HEK293 (cell line): ENCODE measurements around the gene SLC5A4.

Source experiments
- CTCF ChIA-PET: fragments of 350-600 bp; formaldehyde crosslinking; extraction: SDS; loops from one replicate; lab custom pipeline; 2021; ENCODE audit warnings: antibody characterized with exemption; lab: Yijun Ruan, JAX
- POLR2A ChIA-PET: fragments of 300-600 bp; formaldehyde crosslinking; extraction: SDS; loops from one replicate; lab custom pipeline; 2020; ENCODE audit warnings: antibody characterized with exemption, inconsistent platforms; lab: Yijun Ruan, JAX
- H3K27ac ChIP-seq: fragments of 200-500 bp; sonication (Bioruptor generic); 2 replicates; pipeline ENCODE4 v1.5.1; 2014; ENCODE audit warnings: low read depth, low read length, control low read depth, inconsistent platforms; ENCODE audit errors: extremely low read depth
- H3K36me3 ChIP-seq, 2 experiments: fragments of 200-500 bp in 1 of 2; sonication (Bioruptor generic) in 1 of 2; 1 replicate in 1 of 2; 2 replicates in 1 of 2; pipeline ENCODE4 v1.5.1; 2014 to 2017; ENCODE audit warnings: inconsistent platforms in 2 of 2, low read length in 2 of 2; ENCODE audit not compliant: control insufficient read depth in 2 of 2, insufficient read depth in 1 of 2
- H3K4me1 ChIP-seq: fragments of 200-500 bp; sonication (Bioruptor generic); 2 replicates; pipeline ENCODE4 v1.5.1; 2014; ENCODE audit warnings: mild to moderate bottlenecking, low read length, inconsistent platforms; ENCODE audit not compliant: control insufficient read depth, insufficient read depth
- H3K4me3 ChIP-seq: 2 replicates; pipeline ENCODE4 v1.5.1; 2011; ENCODE audit warnings: low read depth, mild to moderate bottlenecking, control low read depth, low read length, moderate library complexity
- H3K9me3 ChIP-seq: fragments of 200-500 bp; sonication (Bioruptor generic); 2 replicates; pipeline ENCODE4 v1.5.1; 2014; ENCODE audit warnings: low read depth, low read length, inconsistent platforms; ENCODE audit not compliant: control insufficient read depth, insufficient read depth
- ELK4 ChIP-seq: IDR thresholded peaks from 2 replicates; pipeline ENCODE4 v1.6.1; 2011; ENCODE audit warnings: mild to moderate bottlenecking, low read depth, low read length, borderline replicate concordance
- GFI1B ChIP-seq: fragments of 450-650 bp; formaldehyde crosslinking; IDR thresholded peaks from 2 replicates; pipeline ENCODE4 v1.5.1; 2016; ENCODE audit warnings: missing biosample characterization, missing genetic modification characterization
- HIC1 ChIP-seq: fragments of 450-650 bp; formaldehyde crosslinking; IDR thresholded peaks from 2 replicates; pipeline ENCODE4 v1.5.1; 2016; ENCODE audit warnings: missing biosample characterization, missing genetic modification characterization
- KLF8 ChIP-seq: fragments of 450-650 bp; formaldehyde crosslinking; IDR thresholded peaks from 2 replicates; pipeline ENCODE4 v1.5.1; 2016; ENCODE audit warnings: missing biosample characterization, missing genetic modification characterization
- OVOL3 ChIP-seq: fragments of 450-650 bp; formaldehyde crosslinking; IDR thresholded peaks from 2 replicates; pipeline ENCODE4 v1.5.1; 2016; ENCODE audit warnings: missing biosample characterization, missing genetic modification characterization
- SP2 ChIP-seq: fragments of 450-650 bp; formaldehyde crosslinking; IDR thresholded peaks from 2 replicates; pipeline ENCODE4 v1.5.1; 2016; ENCODE audit warnings: missing biosample characterization, missing genetic modification characterization
- ZBTB11 ChIP-seq: fragments of 450-650 bp; formaldehyde crosslinking; conservative IDR thresholded peaks from 2 replicates; pipeline ENCODE4 v1.5.1; 2016; ENCODE audit warnings: low read depth, missing biosample characterization, missing genetic modification characterization
- ZBTB26 ChIP-seq: fragments of 450-650 bp; formaldehyde crosslinking; optimal IDR thresholded peaks from 2 replicates; pipeline ENCODE3; 2016; ENCODE audit warnings: missing biosample characterization, mild to moderate bottlenecking, missing genetic modification characterization
- ZBTB44 ChIP-seq: fragments of 450-650 bp; IDR thresholded peaks from 2 replicates; pipeline ENCODE4 v1.5.1; 2018; ENCODE audit warnings: missing biosample characterization, mild to moderate bottlenecking, missing genetic modification characterization
- ZFP37 ChIP-seq: fragments of 450-650 bp; formaldehyde crosslinking; IDR thresholded peaks from 2 replicates; pipeline ENCODE4 v1.5.1; 2016; ENCODE audit warnings: missing biosample characterization, missing genetic modification characterization
- ZNF302 ChIP-seq: fragments of 450-650 bp; formaldehyde crosslinking; IDR thresholded peaks from 2 replicates; pipeline ENCODE4 v1.5.1; 2016; ENCODE audit warnings: missing biosample characterization, missing genetic modification characterization, low read depth
- ZNF341 ChIP-seq: fragments of 450-650 bp; formaldehyde crosslinking; IDR thresholded peaks from 2 replicates; pipeline ENCODE4; 2016; ENCODE audit warnings: low read depth, missing biosample characterization, missing genetic modification characterization
- ZNF404 ChIP-seq: fragments of 450-650 bp; formaldehyde crosslinking; IDR thresholded peaks from 2 replicates; pipeline ENCODE4 v1.5.1; 2017; ENCODE audit warnings: missing biosample characterization, missing genetic modification characterization
- ZNF416 ChIP-seq: fragments of 450-650 bp; formaldehyde crosslinking; IDR thresholded peaks from 2 replicates; pipeline ENCODE4 v1.5.1; 2016; ENCODE audit warnings: missing biosample characterization, missing genetic modification characterization
- ZNF701 ChIP-seq: fragments of 450-650 bp; formaldehyde crosslinking; IDR thresholded peaks from 2 replicates; pipeline ENCODE4 v1.5.1; 2016; ENCODE audit warnings: missing biosample characterization, missing genetic modification characterization
- ZNF830 ChIP-seq: fragments of 450-650 bp; IDR thresholded peaks from 2 replicates; pipeline ENCODE4 v1.5.0; 2018; ENCODE audit warnings: missing biosample characterization, missing genetic modification characterization, low read depth, mild to moderate bottlenecking, moderate library complexity
- ZNF843 ChIP-seq: fragments of 450-650 bp; formaldehyde crosslinking; IDR thresholded peaks from 2 replicates; pipeline ENCODE4 v1.5.1; 2016; ENCODE audit warnings: missing biosample characterization, missing genetic modification characterization
- ZSCAN4 ChIP-seq: fragments of 450-650 bp; formaldehyde crosslinking; IDR thresholded peaks from 2 replicates; pipeline ENCODE4 v1.5.1; 2017; ENCODE audit warnings: missing biosample characterization, missing genetic modification characterization

Gene SLC5A4

GRCh38 chr22:32249231-32249630 lies 5.9 kb downstream of the SLC5A4 start:
- Histone ChIP-seq H3K4me3 (no peak overlapping the region), H3K4me1 (no peaks in the 10 kb centered on the region), H3K36me3 (no peaks in the 10 kb centered on the region), H3K27ac (no peak overlapping the region), H3K9me3 (no peaks in the 10 kb centered on the region)
- TF ChIP-seq ZSCAN4 (no peak), ZBTB26 (tag by site-specific recombination) (no peak), ZNF416 (tag by site-specific recombination) (no peak), HIC1 (tag by site-specific recombination) (no peak), GFI1B (tag by site-specific recombination) (no peak), ELK4 (no peak), ZNF843 (tag by site-specific recombination) (no peak), ZBTB11 (tag by site-specific recombination) (no peak), KLF8 (tag by site-specific recombination) (no peak), ZNF404 (tag by site-specific recombination) (no peak), ZBTB44 (no peak), OVOL3 (tag by site-specific recombination) (no peak), SP2 (tag by site-specific recombination) (no peak)
- POLR2A ChIA-PET: no interaction called here
- CTCF ChIA-PET: interaction anchor here (0.7 to 1.5 kb wide), 3 partner anchors 13 to 279 kb away, joined by 3 to 5 read pairs (median 4); no protein-coding TSS in a partner anchor

GRCh38 chr22:32248276-32248675 lies 6.9 kb downstream of the SLC5A4 start:
- no peak for TF ChIP-seq ZFP37 (tag by site-specific recombination)
- no peak for TF ChIP-seq ZNF302
- no peak for TF ChIP-seq ZNF341 (tag by site-specific recombination)
- TF ChIP-seq ZNF701: no peak
- no peak for TF ChIP-seq ZNF830 (tag by site-specific recombination)
- TF ChIP-seq, all 188 proteins: peak for 0
- Histone ChIP-seq H3K9me3 (no peaks in the 10 kb centered on the region), H3K4me1 (no peaks in the 10 kb centered on the region), H3K36me3 (no peaks in the 10 kb centered on the region), H3K4me3 (no peak overlapping the region), H3K27ac (no peak overlapping the region)
- POLR2A ChIA-PET: no interaction called here
- CTCF ChIA-PET: interaction anchor here (1.5 to 3.1 kb wide), 2 partner anchors 18 to 278 kb away, joined by 4 to 18 read pairs; no protein-coding TSS in a partner anchor
